ENCODE results near the gene TIMP2. TPM values are rescaled to one million over a fixed set of nuclear protein-coding genes. Genes with fewer than 3 reads are reported as not detected.

Gene TIMP2
- total RNA-seq, 4 donors from 2014 or later: 187 to 456 (median 339) TPM

- Histone ChIP-seq H3K9me3 (no peaks in the 10 kb centered on the region), H3K4me1 (peaks cover 0 to 14% (median 6%) of the 10 kb centered on the region in 4 donors), H3K4me3 (no peak overlapping the region), H3K27ac (peak overlapping the region in 3 of 4 donors; percentile 24 to 83 (median 82)), H3K27me3 (no peaks in the 10 kb centered on the region), H3K36me3 (peaks cover 0 to 98% (median 43%) of the 10 kb centered on the region in 3 donors)
- TF ChIP-seq, protein P1, sequence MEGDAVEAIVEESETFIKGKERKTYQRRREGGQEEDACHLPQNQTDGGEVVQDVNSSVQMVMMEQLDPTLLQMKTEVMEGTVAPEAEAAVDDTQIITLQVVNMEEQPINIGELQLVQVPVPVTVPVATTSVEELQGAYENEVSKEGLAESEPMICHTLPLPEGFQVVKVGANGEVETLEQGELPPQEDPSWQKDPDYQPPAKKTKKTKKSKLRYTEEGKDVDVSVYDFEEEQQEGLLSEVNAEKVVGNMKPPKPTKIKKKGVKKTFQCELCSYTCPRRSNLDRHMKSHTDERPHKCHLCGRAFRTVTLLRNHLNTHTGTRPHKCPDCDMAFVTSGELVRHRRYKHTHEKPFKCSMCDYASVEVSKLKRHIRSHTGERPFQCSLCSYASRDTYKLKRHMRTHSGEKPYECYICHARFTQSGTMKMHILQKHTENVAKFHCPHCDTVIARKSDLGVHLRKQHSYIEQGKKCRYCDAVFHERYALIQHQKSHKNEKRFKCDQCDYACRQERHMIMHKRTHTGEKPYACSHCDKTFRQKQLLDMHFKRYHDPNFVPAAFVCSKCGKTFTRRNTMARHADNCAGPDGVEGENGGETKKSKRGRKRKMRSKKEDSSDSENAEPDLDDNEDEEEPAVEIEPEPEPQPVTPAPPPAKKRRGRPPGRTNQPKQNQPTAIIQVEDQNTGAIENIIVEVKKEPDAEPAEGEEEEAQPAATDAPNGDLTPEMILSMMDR (IDR thresholded peaks at IDR 0.05): no peak
- no peak for TF ChIP-seq POLR2A (IDR thresholded peaks at IDR 0.05)
- TF ChIP-seq EP300 (IDR thresholded peaks at IDR 0.05): peak in 1 of 2 donors; percentile 61
- DNase-seq (ENCODE audit: low spot score in 2 of 2): no peak
- 62 to 71% methylated on average over 13 to 14 of the region's 14 CpGs for WGBS, 2 donors
These were observed 102.6 kb downstream of the TIMP2 start for GRCh38 chr17:78822552-78822951.

- Histone ChIP-seq H3K27me3 (no peaks in the 10 kb centered on the region), H3K4me3 (no peak overlapping the region), H3K4me1 (peaks cover 0 to 12% (median 6%) of the 10 kb centered on the region in 4 donors), H3K9me3 (no peaks in the 10 kb centered on the region), H3K27ac (peak overlapping the region in 3 of 4 donors; percentile 24 to 83 (median 82)), H3K36me3 (peaks cover 0 to 98% (median 43%) of the 10 kb centered on the region in 3 donors)
- 65 to 73% methylated on average over 8 of the region's 8 CpGs for WGBS, 2 donors
- TF ChIP-seq, protein P1 (IDR thresholded peaks at IDR 0.05): no peak
- TF ChIP-seq POLR2A (IDR thresholded peaks at IDR 0.05): no peak
- no peak for TF ChIP-seq EP300 (IDR thresholded peaks at IDR 0.05)
- DNase-seq (ENCODE audit: low spot score in 2 of 2): no peak
These were observed 103.2 kb downstream of the TIMP2 start for GRCh38 chr17:78821961-78822360.

DNA sequence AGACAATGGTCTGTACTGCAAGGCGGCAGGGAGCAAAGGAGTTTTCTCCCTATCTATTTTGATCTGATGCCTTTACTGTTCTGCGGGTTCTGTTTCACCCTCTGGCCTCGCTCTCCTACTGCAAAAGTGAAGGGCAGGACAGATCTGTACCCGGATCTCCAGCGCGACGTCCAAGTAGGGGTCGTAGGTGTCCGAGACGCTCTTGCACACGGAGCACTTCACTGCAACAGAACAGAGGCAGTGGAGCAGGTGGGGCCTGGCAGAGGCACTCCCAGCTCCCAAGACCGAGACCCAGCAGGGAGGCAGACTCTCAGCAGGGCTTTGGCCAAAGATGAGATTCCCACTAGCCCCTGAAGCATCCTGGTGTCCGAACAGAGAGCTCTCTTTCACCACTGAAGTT lies 104.3 kb downstream of the TIMP2 start:
- TF ChIP-seq, protein P1 (IDR thresholded peaks at IDR 0.05): no peak
- no peak for TF ChIP-seq POLR2A (IDR thresholded peaks at IDR 0.05)
- TF ChIP-seq EP300 (IDR thresholded peaks at IDR 0.05): no peak
- peaks cover 0 to 98% (median 41%) of the 10 kb centered on the region in 3 donors for H3K36me3 ChIP-seq
- no peak for DNase-seq (ENCODE audit: low spot score in 2 of 2)
- H3K4me3 ChIP-seq: no peak overlapping the region
- 86 to 90% methylated on average over 13 of the region's 13 CpGs for WGBS, 2 donors
- H3K4me1 ChIP-seq: peaks cover 0 to 12% (median 6%) of the 10 kb centered on the region in 4 donors
- no peaks in the 10 kb centered on the region for H3K9me3 ChIP-seq
- H3K27ac ChIP-seq: peak overlapping the region in 1 of 4 donors; percentile 36
- H3K27me3 ChIP-seq: no peaks in the 10 kb centered on the region

- Histone ChIP-seq H3K27me3 (no peaks in the 10 kb centered on the region), H3K4me1 (peaks cover 0 to 12% (median 6%) of the 10 kb centered on the region in 4 donors), H3K9me3 (no peaks in the 10 kb centered on the region), H3K4me3 (no peak overlapping the region), H3K36me3 (peaks cover 0 to 98% (median 35%) of the 10 kb centered on the region in 3 donors), H3K27ac (peak overlapping the region in 2 of 4 donors; percentile 55 to 62)
- 90 to 91% methylated on average over 18 of the region's 18 CpGs for WGBS, 2 donors
- TF ChIP-seq POLR2A (IDR thresholded peaks at IDR 0.05) (no peak), EP300 (IDR thresholded peaks at IDR 0.05) (no peak)
- TF ChIP-seq, protein P1 (IDR thresholded peaks at IDR 0.05): no peak
- DNase-seq (ENCODE audit: low spot score in 2 of 2): no peak
These were observed 105.1 kb downstream of the TIMP2 start for GRCh38 chr17:78819806-78820792.

GRCh38 chr17:78819402-78819801 lies 105.8 kb downstream of the TIMP2 start:
- TF ChIP-seq, protein P1 (IDR thresholded peaks at IDR 0.05): no peak
- peak in 1 of 2 donors; percentile 1 for TF ChIP-seq POLR2A (IDR thresholded peaks at IDR 0.05)
- TF ChIP-seq EP300 (IDR thresholded peaks at IDR 0.05): no peak
- 77 to 78% methylated on average over 8 of the region's 8 CpGs for WGBS, 2 donors
- Histone ChIP-seq H3K27me3 (no peaks in the 10 kb centered on the region), H3K4me3 (no peak overlapping the region), H3K4me1 (peaks cover 0 to 12% (median 6%) of the 10 kb centered on the region in 4 donors), H3K27ac (peak overlapping the region in 3 of 4 donors; percentile 42 to 62 (median 55)), H3K36me3 (peaks cover 0 to 98% (median 36%) of the 10 kb centered on the region in 3 donors), H3K9me3 (no peaks in the 10 kb centered on the region)
- no peak for DNase-seq (ENCODE audit: low spot score in 2 of 2)

Measured in tibial nerve (tissue), 4 donors.